HG02571 (cell line): Measurements from ENCODE around the gene CORO1C.

Source experiments
- ATAC-seq: cut with Tn5 transposase; IDR thresholded peaks from one replicate; pipeline ENCODE4 v1.9.1; 2021; ENCODE audit warnings: mild to moderate bottlenecking, moderate library complexity; ENCODE audit not compliant: unreplicated experiment

The CORO1C gene

DNA sequence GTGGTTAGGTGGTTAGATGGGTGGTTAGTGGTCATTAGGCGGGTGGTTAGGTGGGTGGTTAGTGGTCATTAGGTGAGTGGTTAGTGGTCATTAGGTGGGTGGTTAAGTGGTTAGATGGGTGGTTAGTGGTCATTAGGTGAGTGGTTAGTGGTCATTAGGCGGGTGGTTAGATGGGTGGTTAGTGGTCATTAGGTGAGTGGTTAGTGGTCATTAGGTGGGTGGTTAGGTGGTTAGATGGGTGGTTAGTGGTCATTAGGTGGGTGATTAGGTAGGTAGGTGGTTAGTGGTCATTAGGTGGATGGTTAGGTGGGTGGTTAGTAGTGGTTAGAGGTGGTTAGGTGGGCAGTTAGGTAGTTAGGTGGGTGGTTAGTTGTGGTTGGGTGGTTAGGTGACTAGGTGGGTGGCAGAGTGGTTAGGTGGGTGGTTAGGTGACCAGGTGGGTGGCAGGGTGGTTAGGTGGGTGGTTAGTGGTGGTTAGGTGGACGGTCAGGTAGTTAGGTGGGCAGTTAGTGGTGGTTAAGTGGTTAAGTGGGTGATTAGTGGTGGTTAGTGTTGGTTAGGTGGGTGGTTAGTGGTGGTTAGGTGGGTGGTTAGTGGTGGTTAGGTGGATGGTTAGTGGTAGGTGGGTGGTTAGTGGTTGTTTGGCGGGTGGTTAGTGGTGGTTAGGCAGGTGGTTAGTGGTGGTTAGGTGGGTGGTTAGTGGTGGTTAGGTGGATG is 125.5 kb downstream of the CORO1C start:
- ATAC-seq, result no peak

DNA sequence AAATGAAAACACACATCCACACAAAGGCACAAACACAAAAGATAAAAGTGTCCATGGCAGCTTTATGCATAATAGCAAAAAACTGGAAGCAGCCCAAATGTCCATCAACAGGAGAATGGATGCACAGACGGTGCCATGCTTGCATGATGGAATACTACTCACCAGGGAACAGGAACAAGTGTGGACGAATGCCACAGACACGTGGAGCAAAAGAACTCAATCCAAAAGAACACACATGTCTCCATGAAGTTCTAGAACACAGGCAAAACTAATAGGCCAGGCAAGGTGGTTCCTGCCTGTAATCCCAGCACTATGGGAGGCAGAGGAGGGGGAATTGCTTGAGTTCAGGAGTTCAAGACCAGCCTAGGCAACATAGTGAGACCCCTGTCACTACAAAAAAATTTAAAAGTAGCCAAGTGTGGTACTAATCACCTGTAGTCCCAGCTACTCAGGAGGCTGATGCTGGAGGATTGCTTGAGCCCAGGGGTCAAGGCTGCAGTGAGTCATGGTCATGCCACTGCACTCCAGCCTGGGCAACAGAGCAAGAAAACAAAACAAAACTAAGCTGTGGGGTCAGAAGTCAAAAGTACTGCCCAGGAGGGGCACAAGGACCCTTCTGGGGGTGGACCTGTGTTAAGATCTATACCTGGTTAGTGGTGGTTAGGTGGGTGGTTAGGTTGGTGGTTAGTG is 126.2 kb downstream of the CORO1C start:
- ATAC-seq, result no peak

DNA sequence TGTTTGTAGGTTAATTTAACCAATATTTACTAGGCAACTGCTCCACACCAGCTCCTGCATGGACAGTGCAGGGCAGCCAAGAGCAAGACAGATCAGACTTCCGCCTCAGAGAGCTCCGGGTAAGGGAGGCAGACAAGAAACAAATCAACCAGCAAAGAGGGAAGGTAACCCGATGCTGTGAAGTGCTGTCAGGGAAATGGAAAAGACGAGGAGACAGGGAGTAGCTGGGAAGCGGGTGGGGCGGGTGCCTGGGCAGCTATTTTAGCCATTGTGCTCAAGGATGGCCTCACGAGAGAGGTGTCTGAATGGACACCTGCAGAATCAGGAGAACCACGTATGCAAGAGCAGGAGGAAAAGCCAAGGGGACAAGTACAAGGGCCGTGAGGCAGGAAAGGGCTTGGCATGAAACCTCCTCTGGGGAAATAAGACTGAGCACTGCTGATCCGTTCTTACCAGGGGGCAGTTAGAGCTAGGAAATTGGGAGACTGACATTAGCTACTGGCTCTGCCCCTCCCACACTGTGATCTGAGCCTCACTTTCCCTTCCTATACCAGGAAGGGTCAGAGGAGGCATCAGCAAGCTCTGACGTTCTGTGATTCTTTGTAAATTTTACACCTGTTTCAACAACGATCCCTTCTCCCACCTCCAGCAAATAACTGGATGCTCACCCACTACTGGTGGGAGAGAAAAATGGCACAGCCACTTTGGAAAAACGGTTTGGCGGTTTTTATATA is 126.9 kb downstream of the CORO1C start:
- no peak for ATAC-seq

DNA sequence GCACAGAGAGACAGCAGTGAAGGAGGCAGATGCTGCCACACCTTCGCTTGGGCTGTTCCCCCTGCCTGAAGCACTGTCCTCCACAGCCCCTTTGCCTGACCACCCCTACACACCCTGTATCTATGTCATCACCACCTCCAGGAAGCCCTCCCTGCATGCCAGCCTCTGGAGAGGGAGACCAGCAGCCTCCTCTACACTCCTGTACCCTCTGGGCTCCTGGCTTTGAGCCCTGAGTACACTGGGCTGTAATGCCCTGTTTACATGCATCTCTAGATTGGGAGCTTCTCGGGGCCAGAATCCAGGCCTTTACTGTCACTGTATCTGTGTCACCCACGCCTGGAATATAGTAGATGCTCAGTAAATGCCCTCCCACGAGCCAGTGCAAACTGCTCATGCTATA is 127.6 kb downstream of the CORO1C start:
- ATAC-seq, result no peak

DNA sequence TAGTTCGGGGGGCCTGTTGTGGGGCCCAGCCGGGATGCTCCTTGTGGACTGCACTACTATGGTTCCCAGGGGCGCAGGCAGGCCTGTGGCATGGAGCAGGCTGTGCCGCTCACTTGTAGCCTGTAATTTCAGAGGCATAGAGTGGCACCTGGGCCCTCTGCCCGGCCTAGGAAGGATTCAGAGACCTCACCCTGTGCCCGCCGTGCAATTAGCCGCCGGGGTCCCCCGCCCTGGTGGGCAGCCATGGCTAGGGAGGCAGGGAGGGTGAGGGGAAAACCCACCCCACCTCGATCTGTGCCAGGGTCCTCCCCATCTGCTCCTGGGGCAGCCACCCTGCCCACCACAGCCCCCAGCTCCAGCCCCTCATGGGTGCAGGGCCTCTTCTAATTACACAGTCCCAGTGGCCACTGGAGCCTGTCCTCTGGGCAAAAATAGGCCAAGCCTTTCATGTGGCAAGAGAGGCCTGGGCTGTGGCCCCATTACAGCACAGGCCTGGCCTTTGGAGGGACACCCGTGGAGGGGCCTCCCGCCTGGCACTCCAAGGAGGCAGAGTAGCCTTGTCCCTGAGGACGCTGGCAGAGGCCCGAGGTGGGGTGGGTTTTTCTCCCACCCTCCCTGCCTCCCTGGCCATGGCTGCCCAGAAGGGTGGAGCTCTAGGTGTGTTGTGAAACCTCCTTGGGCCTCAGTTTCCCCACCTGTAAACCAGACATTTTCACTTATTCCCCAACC is 128.2 kb downstream of the CORO1C start:
- ATAC-seq, result no peak

DNA sequence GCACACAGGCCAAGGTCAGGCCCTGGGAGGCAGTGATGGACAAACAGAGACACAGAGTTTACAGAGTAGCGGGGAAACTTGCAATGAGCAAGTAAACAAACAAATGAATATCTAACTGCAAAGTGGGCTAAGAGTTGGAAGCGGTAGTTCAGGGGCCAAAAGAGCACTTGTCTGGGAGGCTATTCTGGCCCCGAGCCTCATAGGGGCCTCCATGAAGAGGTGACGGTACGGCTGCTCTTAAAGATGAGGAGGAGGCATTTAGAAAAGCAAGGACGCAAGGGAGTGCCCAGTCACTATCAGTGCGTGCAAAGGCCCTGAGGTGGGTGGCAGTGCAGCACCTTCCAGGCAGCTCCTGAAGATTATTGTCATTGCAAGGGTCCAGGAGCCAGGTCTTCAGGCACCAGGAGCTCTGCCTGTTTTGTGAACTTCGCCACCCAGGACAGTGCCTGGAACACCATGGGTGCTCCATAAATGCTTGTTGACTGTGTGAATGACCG is 129.1 kb downstream of the CORO1C start:
- ATAC-seq, result no peak

DNA sequence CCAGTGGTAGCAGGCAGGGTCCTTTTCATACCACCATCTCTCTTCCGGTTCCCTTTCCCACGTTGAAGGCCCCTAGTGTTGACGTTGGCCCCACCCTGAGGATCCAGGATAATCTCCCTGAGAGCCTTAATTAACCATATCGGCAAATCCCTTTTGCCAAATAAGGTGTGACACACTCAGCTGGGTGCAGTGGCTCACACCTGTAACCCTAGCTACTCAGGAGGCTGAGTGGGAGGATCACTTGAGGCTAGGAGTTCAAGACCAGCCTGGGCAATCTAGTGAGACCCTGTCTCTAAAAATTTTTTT is 130.7 kb downstream of the CORO1C start:
- no peak for ATAC-seq

DNA sequence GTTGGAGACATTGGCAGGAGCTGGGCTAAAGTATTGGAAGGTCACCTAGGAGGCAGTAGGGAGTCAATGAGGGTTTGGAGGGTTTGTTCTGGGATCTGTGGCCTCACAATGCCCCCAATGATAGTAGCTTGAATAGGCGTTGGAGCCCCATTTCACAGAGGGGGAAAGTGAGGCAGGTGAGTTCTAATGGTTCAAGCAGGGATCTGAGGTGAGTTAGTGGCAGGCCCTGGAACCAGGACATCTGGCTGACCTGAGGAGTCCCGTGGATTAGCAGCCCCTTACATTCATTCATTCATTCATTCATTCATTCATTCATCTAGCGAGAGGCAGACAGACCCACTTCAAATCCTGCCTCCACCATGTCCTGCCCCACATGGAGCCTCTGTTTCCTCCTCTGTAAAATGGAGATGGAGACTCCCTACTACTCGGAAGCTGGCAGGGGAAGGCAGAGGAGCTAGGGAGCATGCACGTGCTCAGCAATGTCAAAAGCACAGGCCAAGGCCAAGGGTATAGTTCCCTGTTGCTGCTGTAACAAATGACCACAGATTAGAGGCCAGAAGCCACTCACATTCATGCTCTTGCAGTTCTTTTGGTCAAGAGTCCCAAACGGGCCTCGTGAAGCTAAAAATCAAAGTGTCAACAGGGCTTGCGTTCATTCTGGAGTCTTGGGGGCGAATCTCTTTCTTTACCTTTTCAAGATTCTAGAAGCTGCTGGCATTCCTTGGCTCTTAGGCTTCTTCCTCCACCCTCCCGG is 131.2 kb downstream of the CORO1C start:
- ATAC-seq, result no peak

DNA sequence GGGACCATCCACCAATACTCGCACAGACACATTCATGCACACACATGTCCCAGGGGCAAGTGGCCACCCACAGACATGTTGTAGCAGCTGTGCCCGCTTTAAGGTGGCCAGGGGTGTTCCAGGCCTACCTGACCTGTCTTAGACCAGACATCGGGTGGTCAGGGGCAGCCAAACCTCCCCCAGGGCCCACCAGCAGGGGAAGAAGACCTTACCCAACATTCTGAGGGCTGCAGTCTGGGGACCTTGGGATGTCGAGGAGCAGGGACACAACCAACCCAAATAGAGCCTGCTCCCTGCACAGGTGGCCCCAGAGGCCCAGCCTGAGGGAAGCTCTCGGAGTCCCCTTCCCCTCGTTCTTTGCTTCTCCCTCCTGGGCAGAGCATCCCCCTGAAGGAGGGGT is 131.8 kb downstream of the CORO1C start:
- no peak for ATAC-seq

DNA sequence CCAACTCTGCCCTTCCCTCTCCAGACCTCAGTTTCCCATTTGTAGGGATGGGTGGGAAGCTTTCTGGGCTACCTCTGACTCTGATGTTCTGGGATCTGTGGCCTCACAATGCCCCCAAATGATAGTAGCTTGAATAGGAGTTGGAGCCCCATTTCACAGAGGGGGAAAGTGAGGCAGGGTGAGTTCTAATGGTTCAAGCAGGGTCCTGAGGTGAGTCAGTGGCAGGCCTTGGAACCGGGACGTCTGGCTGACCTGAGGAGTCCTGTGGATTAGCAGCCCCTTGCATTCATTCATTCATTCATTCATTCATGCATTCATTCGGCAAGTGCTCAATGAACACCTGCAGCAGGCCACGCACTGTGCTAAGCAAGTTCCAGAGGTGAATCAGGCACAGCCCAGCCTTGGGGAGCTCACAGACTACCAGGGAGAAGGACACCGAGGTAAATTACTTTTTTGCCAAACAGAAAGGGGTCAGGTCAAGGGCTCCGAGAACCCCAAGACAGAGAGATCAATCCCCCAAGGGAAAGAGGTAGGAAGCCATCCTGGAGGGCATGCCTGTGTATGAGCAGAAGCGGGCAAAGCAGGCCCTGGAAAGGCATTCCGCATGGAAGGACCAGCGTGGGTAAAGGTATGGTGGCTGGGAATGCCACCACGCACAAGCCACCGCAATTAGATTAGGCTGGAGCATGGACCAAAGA is 132.6 kb downstream of the CORO1C start:
- ATAC-seq, result no peak

DNA sequence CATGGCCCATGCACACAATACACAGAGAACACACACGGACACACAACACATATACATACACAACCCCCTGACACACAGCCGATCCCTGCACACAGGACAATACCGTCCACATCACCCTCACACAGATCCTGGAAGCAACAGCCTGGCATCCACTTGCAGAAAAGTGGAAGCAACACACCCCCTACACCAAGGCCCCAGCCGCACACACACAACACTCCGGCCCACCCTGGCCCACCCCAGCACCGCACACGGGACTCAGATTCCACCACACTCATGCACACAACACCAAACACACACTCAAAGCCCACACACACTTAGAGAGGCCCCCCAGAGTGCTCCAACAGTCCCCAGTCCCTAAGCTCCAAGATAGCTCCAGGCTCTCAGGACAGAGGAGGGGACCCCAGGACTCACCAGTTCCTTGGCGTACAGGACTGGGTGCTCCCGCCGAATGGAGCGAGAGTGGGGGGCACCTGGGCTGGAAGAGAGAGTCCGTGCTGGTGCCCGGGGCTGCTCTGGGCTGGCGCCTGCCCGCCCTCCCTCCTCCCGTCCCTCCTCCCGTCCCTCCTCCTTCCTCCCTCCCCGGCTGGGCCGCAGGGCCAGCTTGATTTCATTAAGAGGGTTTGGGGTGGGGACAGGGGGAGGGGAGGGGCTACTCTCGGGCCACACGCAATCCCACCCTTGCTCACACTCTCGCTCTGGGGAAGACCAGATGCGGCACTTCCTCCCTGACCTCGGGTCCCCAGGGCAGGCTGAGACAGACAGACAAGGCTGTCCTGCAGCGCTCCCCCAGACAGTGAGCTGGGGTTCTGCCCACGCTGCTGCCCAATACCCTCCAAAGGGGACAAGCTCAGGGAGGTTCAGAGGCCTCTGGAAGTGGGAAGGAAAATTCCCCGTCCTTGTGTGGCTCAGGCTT is 133.5 kb downstream of the CORO1C start, which contains the start of gene TMEM119:
Gene TMEM119 (minus strand): TSS at position 526 of the 913 bp plus-strand sequence. CDS start 5,701 bp downstream, outside the sequence.
- ATAC-seq, result no peak

DNA sequence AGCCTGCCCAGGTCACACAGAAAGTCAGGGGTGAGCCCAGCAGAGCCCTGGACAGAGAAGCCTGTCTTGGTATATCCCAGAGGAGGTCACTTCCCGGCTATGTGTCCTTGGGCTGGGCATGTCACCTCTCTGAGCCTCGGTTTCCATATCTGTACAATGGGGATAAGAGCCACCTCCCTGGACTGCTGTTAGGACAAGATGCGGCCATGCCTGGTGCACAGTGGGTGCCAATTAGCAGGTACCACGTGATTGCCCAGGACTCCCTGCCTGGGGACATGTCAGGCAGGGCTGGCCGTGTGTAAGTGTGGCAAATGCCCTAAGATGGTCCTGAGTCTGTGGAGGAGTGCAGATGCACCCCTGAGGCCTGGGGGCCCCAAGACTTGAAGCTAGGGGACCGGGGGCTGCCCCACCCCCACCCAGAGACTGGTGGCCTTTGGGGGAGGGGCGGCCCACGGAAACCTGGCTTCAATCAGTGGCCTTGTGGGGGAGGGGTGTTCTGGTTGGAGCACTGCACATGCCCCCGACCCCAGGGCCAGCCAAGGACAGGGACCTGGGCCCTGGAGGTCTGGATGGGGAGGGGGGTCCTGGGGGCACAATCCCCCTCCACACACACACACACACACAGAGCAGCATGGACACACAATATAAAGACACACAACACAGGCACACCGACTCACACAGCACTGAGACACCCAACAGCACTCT is 134.3 kb downstream of the CORO1C start:
- no peak for ATAC-seq

DNA sequence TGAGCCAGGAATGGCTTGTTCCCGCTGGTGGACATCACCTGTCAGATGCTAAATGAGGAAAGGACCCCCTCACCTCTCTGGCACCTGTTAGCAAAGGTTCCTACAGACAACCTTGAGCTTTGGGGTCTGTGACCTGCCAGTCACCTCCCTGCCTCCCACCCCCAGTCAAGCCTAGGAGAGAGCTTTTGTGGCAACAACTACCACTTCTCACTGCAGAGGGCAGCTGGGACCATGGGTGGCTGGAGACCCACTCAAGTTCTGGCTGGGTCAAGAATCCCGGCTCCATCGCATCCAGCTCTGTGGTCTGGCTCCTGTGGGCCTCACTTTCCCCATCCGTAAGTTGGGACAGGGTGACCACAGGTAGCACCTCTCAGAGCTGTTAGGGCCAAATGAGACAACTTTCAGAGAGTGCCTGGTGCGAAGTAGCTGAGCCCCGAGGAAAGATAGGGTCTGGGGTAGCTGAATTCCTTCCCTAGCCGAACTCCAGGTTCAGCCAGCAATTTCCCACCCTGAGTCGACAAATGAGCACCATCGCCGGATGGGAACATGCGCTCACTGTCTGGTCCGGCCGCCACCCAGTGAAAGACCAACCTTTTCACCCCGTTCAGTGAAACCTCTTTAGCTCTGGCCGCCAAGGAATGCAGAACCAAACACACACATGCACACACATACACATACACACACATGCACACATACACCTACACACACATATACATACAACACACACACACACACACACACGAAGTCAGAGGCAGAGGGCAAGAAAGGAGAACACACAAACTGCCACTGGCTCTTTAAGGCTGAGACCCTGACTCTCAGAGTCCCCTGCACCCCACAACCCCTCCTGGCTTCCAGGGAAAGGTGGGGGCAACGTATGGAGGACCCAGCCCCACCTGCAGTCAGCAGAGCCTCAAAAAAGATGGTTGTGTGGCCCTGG is 135.3 kb downstream of the CORO1C start:
- ATAC-seq, result no peak
